Stimulated activated CD8-positive, alpha-beta memory T cell treated with anti-CD3 and anti-CD28 coated beads, Interleukin-15, amount 100 ng/mL, for 1 hour (primary cell): ENCODE measurements around the gene CYP4F11.
"Not testable (repeated sequence)": the region's sequence is repeated elsewhere in the genome, so short reads cannot be mapped to it uniquely, and the experiment has no call there.

Experiments used
- DNase-seq: peaks from one replicate; pipeline ENCODE4 v3.0.0-alpha.2; 2020; ENCODE audit warnings: low read depth

Gene CYP4F11

DNA sequence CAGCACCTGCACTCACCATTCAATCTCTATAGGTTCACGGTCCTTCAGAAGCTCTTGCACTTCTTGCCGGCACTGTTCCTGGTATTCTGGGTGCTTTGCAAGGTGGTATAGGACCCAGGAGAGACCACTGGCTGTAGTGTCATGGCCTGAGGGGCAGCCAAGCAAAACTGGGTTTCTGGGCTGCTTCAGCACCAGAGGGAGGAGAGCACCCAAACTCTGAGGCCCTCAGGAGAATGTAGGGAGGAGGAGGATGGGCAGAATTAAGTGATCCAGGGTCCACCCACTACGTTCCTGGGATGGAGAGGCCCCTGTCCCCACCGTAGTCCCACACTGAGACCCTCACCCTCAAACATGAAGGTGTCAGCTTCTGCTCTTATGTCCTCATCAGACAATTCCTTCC is 12.3 kb downstream of the CYP4F11 start:
- DNase-seq = no peak

DNA sequence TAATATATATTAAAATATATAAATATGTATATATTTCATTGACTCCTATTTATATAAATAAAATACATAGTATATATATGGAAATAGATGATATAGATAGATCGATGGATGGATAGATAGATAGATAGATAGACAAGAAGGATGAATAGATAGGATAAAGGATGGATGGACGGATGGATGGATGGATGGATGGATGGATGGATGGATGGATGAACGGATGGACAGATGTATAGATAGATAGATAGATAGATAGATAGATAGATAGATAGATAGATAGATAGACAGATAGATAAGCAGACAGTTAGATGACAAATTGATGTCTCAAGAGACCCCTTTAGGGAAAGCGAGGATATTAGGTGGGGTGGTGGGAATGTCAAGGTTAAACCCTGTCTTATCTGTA is 15.1 kb downstream of the CYP4F11 start:
- no peak for DNase-seq

DNA sequence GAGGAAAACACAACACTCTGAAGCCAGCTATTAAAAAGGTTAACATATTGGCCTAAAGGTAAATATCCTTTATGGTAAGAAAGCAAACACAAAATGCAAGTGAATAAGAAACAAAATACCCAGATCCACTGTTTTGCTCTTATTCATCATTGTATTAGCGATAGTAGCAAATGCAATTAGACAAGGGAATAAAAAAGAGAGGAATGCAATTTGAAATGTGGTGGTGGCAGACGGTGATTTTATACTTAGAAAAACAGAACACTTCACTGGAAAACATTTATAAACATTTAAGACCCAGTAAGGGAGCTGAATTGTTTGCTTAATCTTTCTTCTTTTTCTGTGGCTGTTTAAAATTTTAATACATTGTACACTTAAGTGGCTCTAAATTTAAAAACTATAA is 19.2 kb downstream of the CYP4F11 start:
- no peak for DNase-seq

DNA sequence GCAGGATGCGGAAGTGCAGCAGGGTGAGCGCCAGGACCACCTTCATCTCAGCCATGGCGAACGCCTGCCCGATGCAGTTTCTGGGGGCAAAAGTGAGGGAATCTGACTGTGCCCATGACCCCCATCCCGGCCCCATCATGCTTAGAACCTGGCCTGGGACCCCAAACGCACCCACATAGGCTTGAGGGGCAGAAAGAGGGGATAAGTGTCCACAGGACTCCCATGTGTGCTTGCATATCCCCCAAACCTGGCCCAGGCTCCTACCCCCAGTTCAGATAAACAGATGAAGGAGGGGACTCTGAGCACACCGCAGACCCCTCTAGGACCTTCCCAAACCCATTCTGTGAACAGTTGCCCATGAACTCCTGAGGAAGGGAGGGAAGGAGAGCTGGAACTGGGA is 20.5 kb downstream of the CYP4F11 start:
- no peak for DNase-seq

DNA sequence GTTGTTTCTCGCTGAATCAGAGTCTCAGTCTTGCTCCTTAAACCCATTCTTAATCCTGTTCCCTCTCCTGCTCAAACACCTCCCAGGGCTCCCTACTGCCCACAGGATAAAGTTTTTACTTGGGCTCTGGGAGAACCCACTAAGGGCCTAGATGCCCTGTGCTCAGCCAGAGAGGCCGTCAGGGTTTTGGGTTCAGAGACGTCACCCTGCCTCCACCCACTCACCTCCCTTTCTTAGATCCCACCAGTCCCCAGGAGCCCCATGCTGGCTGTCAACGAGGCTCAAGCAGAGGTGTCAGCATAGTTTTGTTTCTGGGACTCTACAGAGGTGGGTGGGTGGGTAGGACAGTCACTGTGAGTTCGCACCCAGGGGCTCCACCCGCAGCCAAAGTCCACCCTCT is 20.9 kb downstream of the CYP4F11 start:
- DNase-seq = no peak

DNA sequence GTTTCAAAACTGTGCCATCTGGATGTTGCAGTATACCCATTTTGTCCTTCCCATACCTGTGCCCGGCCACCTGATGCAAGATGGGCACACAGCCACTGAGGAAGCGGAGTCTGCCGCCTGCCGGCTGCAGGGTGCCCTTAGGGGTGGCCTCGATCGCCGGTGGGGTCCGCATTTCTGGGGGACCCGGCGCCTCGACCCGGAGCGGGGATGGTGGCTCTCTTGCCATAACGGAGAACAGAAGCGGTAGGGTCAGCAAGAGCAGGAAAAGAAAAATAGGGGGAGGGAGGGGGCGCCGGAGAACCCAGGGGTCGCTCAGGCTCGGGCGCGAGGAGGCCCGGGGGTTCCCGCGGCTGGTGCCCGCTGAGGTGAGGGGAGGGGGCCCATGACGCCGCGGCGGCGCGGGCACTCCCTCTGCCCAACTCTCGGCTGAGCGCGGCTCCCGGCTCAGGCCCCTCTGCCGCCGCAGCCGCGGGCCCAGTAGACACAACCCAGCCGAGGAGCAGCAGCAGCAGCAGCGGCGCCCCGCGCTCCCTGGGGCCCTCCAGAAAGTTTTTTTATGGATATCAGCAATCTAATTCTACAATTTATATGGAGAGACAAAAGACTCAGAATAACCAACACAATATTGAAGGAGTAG is 22.6 kb downstream of the CYP4F11 start:
- DNase-seq = no peak

DNA sequence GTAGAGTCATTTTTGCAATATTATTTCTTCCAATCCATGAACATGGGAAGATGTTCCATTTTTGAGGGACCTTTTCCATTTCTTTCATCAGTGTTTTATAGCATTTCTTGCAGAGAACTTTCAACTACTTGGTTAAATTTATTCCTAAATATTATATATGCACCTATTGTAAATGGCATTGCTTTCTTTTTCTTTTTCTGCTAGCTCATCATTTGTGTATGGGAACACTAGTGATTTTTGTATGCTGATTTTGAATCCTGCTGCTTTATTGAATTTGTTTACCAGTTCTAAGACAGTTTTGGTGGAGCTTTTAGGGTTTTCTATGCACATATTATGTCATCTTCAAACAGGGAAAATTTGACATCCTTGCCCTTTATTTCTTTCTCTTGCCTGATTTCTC is 29.3 kb downstream of the CYP4F11 start:
- DNase-seq = no peak

DNA sequence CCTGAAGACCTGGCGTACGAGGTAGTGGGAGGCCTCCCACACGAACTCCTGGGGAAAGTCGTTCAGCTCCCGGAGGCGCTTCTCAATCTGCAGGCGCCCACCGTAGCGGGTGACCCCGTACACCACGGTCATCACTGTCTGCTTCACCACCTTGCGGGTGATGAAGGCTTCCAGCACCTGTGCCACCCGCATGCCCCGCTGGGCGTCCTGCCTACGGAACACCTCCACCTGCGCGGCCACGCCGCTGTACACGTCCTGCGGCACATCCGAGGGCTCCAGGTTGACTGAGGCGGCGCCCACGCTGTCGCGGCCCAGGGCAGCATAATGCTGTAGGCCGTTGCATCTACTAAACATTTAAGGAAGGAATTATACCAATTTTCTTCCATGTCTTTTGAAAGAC is 31.4 kb downstream of the CYP4F11 start:
- not testable (repeated sequence) for DNase-seq

DNA sequence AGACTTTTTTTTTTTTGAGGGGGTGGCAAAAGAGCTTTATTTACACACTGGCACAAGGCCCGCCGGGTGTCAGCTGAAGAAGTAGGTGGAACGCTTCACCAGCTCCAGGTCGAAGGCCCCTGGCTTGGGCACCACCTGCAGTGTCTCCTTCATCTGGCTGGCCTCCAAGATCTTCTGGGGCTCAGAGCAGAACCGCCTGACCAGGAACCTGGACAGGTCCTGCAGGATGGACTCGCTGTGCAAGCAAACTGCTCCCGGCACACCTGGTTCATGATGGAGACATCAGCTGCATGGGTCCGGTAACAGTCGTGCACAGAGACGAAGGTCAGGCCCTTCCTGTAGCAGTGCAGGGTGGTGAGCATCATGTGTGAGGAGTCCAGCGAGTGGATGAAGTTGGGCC is 32.1 kb downstream of the CYP4F11 start:
- no peak for DNase-seq

DNA sequence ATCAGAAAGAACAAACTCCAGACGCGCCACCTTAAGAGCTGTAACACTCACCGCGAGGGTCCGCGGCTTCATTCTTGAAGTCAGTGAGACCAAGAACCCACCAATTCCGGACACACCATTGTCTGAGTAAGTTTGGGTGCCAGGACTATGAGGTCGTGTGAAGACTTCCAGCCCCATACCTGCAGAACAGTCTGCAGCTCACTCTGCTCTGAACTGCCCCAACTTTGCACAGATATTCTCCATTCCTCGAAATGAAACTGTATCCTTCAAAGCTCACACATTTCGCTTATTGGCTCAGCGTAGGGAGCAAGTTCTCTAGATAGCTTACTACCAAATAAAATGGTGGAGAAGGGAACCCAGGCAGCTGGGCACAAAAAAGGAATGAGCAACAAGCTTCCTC is 33.8 kb downstream of the CYP4F11 start:
- DNase-seq = no peak

DNA sequence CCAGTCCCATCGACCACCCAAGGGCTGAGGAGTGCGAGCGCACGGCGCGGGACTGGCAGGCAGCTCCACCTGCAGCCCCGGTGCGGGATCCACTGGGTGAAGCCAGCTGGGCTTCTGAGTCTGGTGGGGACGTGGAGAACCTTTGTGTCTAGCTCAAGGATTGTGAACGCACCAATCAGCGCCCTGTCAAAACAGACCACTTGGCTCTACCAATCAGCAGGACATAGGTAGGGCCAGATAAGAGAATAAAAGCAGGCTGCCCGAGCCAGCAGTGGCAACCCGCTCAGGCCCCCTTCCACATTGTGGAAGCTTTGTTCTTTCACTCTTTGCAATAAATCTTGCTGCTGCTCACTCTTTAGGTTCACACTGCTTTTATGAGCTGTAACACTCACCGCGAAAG is 34.3 kb downstream of the CYP4F11 start:
- DNase-seq = not testable (repeated sequence)

DNA sequence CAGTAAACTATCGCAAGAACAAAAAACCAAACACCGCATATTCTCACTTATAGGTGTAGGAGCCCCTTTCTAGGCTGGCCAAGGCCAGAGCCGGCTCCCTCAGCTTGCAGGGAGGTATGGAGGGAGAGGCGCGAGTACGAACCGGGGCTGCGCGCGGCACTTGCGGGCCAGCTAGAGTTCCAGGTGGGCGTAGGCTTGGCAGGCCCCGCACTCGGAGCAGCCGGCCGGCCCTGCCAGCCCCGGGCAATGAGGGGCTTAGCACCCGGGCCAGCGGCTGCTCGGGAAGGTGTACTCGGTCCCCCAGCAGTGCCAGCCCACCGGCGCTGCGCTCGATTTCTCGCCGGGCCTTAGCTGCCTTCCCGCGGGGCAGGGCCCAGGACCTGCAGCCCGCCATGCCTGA is 34.8 kb downstream of the CYP4F11 start:
- DNase-seq = not testable (repeated sequence)

DNA sequence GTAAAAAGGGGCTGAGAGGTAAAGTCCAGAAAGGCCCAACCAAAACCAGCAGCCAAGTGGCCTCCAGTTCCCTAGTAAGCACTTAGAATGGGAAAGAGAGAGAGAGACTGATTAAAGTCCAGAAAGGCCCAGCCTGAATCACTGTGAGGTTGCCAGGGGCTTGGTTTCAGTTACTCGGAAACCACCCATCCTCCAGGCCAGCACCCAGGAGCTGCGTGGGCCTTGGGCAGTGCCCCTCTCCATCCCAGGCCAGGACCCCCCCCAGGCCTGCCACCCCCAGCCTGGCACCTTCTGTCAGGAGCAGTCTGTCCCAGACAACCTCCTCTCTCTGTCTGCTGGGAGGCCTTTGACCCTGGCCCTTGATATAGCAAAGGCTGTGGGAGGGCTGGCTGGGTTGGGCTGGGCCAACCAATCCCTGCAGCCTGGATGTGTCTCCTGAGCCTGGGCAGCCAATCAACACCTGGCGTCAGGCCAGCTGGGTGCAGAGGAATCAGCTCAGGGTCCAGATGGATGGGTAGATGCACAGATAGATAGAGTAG is 36.5 kb downstream of the CYP4F11 start, which contains the start of gene CYP4F2:
TSS of gene CYP4F2 (minus strand) at position 337 of the 539 bp plus-strand sequence. CDS start 463 bp downstream, outside the sequence.
- no peak for DNase-seq

DNA sequence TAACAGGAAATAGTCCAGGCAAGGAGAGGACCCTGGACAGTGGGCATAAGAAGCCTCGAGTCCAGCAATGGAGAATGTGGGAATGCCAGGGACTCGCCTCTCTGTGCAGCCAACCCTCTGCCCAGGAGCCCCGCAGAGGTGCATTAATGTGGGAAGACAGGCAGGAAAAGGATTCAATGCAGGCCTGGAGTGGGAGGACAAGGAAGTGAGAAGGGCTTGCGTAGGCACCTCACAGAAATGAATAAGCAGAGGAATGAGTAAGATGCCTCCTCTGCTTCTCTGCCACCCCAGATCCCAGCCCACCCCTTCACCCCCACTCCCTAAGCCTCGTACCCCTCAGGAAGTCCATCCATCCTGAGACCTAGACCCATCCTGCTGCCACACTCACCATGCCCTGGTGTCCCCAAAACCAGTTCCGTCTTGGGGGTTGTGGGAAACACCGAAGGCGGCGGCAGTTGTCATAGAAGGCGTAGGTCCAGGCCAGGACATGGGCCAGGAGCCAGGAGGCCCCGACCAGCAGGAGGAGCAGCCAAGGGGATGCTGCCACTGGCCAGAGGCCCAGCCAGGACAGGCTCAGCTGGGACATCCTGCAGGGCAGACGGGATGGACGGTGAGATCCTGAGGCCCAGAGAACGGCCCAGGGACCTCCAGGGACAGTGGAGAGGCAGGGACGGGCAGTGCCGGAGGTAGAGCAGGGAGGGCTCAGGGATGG is 37.1 kb downstream of the CYP4F11 start:
- no peak for DNase-seq

DNA sequence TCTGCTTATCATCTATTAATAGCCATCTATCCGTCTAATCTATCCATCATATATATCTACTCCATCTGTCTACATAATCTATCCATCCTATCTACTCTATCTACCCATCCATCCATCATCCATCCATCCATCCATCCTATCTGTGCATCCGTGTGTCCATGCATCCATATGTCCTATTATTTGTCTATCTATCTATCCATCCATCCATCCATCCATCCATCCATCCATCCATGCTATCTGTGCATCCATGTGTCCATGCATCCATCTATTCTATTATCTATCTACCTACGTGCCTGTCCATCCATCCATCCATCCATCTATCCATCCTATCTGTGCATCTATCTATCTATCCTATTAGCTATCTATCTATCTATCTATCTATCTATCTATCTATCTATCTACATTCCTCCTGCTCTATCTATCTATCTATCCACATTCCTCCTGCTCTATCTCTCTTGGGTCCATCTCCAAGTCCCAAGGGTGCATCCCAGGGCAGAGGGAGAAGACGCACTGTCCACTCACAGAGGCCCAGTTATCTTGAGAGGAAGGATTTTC is 38.4 kb downstream of the CYP4F11 start:
- no peak for DNase-seq

DNA sequence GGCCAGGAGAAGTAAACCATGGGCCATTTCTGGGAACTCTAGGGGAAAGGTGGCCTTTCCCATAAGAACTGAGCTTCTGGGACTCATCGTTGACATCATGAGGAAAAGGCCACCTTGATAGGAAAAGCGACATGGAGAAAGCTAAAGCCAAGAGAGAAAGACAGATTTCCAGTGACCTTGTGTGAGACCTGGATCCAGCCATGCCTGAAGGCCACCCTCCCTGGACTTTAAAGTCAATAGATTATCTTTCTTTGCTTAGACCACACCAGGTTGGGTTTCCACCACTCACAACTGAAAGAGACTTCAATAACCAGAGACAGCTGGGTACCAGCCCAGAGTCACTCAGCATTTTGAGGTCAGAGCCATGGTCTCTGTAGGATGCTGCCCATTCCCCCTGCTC is 40.0 kb downstream of the CYP4F11 start:
- no peak for DNase-seq

DNA sequence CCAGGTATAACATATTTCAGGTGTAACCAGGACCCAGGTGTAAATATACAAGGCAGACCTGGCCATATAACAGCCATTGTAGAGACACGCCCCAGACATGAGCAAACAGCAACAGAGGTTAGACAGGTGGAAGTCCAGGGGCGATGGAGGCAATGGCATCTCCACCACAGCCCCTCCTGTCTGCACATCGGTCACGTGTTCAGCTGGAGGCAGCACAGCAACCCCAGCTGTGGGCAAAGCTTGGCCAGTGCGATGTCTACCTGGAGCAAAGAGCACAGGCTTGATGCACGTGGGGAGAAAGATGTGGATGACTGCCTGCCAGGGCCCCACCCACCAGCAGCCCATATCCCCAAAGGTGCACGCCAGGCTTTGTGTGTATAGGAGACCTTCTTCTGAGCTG is 40.9 kb downstream of the CYP4F11 start:
- no peak for DNase-seq

DNA sequence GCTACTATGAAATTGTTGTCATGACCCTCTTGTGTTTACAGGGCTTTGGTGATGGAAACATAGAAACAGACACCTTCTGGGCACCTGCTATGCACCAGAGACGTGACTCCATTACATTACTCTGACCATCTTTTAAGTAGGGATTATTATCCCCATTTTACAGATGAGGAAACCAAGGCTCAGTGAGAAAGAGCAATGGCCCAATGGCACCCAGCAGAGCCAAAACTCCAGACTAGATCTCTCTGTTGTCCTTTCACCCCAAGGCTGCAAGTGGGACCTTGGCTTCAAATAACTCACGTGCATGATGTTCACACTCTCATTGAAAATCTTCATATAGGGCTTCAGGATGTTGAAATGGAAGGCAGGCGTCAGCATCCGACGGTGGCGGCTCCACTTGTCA is 42.3 kb downstream of the CYP4F11 start:
- no peak for DNase-seq

DNA sequence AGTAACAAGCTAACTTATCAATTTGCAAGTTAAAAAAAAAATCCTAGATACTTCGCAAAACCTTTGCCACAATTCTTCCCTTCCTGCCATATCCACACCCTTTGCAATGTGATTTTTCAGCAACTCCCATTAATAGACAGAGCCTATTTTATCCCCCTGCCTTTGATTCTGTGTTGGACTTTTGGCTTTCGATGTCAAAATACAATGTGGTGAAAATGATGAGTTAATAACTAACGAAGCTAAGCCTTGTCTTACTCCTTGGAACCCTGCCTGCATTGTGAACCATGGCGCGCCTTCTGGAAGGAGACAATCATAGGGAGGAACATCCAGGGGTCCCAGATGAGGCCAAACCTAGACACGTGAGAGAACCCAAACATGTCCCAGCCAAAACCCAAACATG is 42.9 kb downstream of the CYP4F11 start:
- DNase-seq = no peak

DNA sequence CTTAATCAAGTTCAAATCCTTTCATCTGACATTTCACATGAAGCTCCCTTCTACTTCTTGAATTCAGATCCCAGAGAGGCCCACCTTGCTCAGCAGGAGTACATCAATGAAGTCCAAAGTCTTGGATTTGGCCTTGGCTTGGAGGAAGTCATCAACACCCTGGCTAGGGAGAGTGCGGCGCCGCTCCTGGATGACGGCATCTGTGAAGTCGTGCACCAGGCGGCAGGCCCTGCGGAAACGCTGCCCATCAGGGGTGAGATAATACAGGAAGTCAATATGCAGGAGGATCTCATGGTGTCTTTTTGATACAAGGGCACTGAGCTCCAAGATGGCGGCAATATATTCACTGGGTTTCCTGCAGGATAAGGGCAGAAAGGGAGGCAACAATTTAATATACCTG is 45.0 kb downstream of the CYP4F11 start:
- not testable (repeated sequence) for DNase-seq

DNA sequence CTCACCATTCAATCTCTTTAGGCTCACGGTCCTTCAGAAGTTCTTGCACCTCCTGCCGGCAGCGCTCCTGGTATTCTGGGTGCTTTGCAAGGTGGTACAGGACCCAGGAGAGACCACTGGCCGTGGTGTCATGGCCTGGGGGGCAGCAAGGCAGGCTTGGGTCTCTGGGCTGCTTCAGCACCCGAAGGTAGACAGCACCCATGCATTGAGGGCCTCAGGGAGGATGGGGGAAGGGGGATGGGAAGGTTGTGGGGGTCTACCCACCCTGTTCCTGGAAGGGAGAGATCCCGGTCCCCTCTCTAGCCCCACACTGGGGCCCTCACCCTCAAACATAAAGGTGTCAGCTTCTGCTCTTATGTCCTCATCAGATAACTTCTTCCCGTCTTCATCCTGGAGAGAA is 48.4 kb downstream of the CYP4F11 start:
- no peak for DNase-seq

DNA sequence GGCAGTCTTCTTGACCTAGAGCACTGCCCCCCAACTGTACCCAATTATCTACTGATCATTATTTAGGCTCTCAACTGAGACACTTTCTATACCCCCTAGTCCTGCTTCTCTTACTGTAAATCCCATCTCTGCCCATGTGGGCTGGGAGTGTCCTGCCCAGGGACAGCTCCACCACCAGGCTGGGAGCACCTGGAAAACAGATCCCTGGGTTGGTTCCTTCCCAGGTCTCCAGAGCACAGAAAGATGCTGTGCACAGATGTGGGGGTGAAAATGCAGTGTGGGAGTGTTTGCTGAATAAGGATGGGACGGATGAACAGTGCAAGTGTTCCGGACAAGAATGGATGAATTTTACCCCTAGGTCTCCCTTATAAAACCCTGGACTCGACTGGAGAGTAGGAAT is 49.2 kb downstream of the CYP4F11 start:
- DNase-seq = no peak

DNA sequence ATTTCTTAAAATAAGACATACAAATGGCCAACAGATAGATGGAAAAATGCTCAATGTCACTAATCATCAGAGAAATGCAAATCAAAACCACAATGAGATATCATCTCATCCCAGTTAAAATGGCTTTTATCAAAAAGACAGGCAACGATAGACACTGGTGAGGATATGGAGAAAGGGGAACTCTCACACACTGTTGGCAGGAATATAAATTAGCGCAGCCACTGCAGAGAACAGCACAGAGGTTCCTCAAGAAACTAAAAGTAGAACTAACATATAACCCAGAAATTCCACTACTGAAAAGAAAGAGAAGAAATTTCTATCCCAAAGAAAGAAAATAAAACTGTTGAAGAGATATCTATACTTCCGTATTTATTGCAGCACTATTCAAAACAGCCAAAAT is 51.0 kb downstream of the CYP4F11 start:
- DNase-seq = not testable (repeated sequence)
